Central memory CD8-positive, alpha-beta T cell (primary cell): ENCODE data around the gene ADARB2.

ENCODE experiments used
- ATAC-seq: fragments of 150-1000 bp; cut with Tn5 transposase; replicated peaks from 2 replicates; pipeline ENCODE4 v1.10.0; 2022; ENCODE audit warnings: mild to moderate bottlenecking, moderate FRiP score, moderate number of reproducible peaks; ENCODE audit not compliant: poor library complexity, severe bottlenecking; ENCODE audit errors: extremely low read depth
- DNase-seq, 2 donors: peaks; one replicate each; pipeline ENCODE4 v3.0.0; 2021; ENCODE audit warnings: low spot score in 2 of 2
- H3K27ac Mint-ChIP-seq: one replicate; pipeline ENCODE4 v1.8.0; 2022; ENCODE audit warnings: low read depth, mild to moderate bottlenecking, moderate library complexity, mixed read lengths
- H3K27me3 Mint-ChIP-seq: one replicate; pipeline ENCODE4 v1.8.0; 2022; ENCODE audit warnings: mixed read lengths
- H3K36me3 Mint-ChIP-seq: one replicate; pipeline ENCODE4 v1.8.0; 2022; ENCODE audit warnings: mild to moderate bottlenecking, moderate library complexity, mixed read lengths; ENCODE audit not compliant: insufficient read depth
- H3K4me1 Mint-ChIP-seq: one replicate; pipeline ENCODE4 v1.8.0; 2022; ENCODE audit warnings: mixed read lengths
- H3K4me3 Mint-ChIP-seq: one replicate; pipeline ENCODE4 v1.8.0; 2022; ENCODE audit warnings: mild to moderate bottlenecking, moderate library complexity, mixed read lengths
- H3K9me3 Mint-ChIP-seq: one replicate; pipeline ENCODE4 v1.8.0; 2022; ENCODE audit warnings: mixed read lengths

ADARB2 gene

GRCh38 chr10:1204434-1205326 is 532.6 kb downstream of the ADARB2 start:
- Mint-ChIP-seq H3K4me1 (peaks cover 7% of the 10 kb centered on the region), H3K4me3 (no peak overlapping the region), H3K27ac (no peak overlapping the region), H3K36me3 (peaks cover 4% of the 10 kb centered on the region), H3K9me3 (no peaks in the 10 kb centered on the region), H3K27me3 (no peaks in the 10 kb centered on the region)
- DNase-seq: no peak
- no peak for ATAC-seq

- no peaks in the 10 kb centered on the region for H3K27me3 Mint-ChIP-seq
- no peak overlapping the region for H3K27ac Mint-ChIP-seq
- ATAC-seq (no peak), DNase-seq (no peak)
- no peaks in the 10 kb centered on the region for H3K36me3 Mint-ChIP-seq
- no peaks in the 10 kb centered on the region for H3K9me3 Mint-ChIP-seq
- H3K4me3 Mint-ChIP-seq: no peak overlapping the region
- H3K4me1 Mint-ChIP-seq: no peaks in the 10 kb centered on the region
These were observed 533.6 kb downstream of the ADARB2 start for GRCh38 chr10:1203704-1204103.

GRCh38 chr10:1203216-1203615 is 534.1 kb downstream of the ADARB2 start:
- H3K4me1 Mint-ChIP-seq: no peaks in the 10 kb centered on the region
- H3K9me3 Mint-ChIP-seq: no peaks in the 10 kb centered on the region
- no peaks in the 10 kb centered on the region for H3K36me3 Mint-ChIP-seq
- no peaks in the 10 kb centered on the region for H3K27me3 Mint-ChIP-seq
- DNase-seq (no peak), ATAC-seq (no peak)
- no peak overlapping the region for H3K4me3 Mint-ChIP-seq
- H3K27ac Mint-ChIP-seq: no peak overlapping the region

GRCh38 chr10:1202343-1202742 is 535.0 kb downstream of the ADARB2 start:
- Mint-ChIP-seq H3K4me3 (no peak overlapping the region), H3K4me1 (no peaks in the 10 kb centered on the region), H3K27ac (no peak overlapping the region), H3K9me3 (no peaks in the 10 kb centered on the region), H3K27me3 (no peaks in the 10 kb centered on the region), H3K36me3 (peaks cover 2% of the 10 kb centered on the region)
- ATAC-seq (no peak), DNase-seq (no peak)

- ATAC-seq: no peak
- H3K27me3 Mint-ChIP-seq: no peaks in the 10 kb centered on the region
- no peak for DNase-seq
- peaks cover 2% of the 10 kb centered on the region for H3K36me3 Mint-ChIP-seq
- H3K4me3 Mint-ChIP-seq: no peak overlapping the region
- H3K27ac Mint-ChIP-seq: no peak overlapping the region
- H3K4me1 Mint-ChIP-seq: no peaks in the 10 kb centered on the region
- H3K9me3 Mint-ChIP-seq: no peaks in the 10 kb centered on the region
These were observed 536.2 kb downstream of the ADARB2 start for GRCh38 chr10:1200866-1201807.

- Mint-ChIP-seq H3K27ac (no peak overlapping the region), H3K4me3 (no peak overlapping the region), H3K4me1 (no peaks in the 10 kb centered on the region), H3K36me3 (peaks cover 2% of the 10 kb centered on the region), H3K9me3 (no peaks in the 10 kb centered on the region), H3K27me3 (no peaks in the 10 kb centered on the region)
- DNase-seq (no peak), ATAC-seq (no peak)
These were observed 537.2 kb downstream of the ADARB2 start for GRCh38 chr10:1199897-1200721.

- Mint-ChIP-seq H3K9me3 (no peaks in the 10 kb centered on the region), H3K4me3 (no peak overlapping the region), H3K27me3 (no peaks in the 10 kb centered on the region), H3K4me1 (peaks cover 4% of the 10 kb centered on the region), H3K36me3 (peaks cover 2% of the 10 kb centered on the region), H3K27ac (no peak overlapping the region)
- ATAC-seq (no peak), DNase-seq (no peak)
These were observed 538.0 kb downstream of the ADARB2 start for GRCh38 chr10:1199345-1199673.

- Mint-ChIP-seq H3K27ac (no peak overlapping the region), H3K4me1 (peaks cover 8% of the 10 kb centered on the region), H3K9me3 (no peaks in the 10 kb centered on the region), H3K4me3 (no peak overlapping the region), H3K27me3 (no peaks in the 10 kb centered on the region), H3K36me3 (peaks cover 2% of the 10 kb centered on the region)
- ATAC-seq (no peak), DNase-seq (no peak)
These were observed 538.6 kb downstream of the ADARB2 start for GRCh38 chr10:1198453-1199344.

GRCh38 chr10:1197384-1197783 is 539.9 kb downstream of the ADARB2 start:
- no peak for DNase-seq
- no peak overlapping the region for H3K4me3 Mint-ChIP-seq
- H3K4me1 Mint-ChIP-seq: peaks cover 16% of the 10 kb centered on the region
- no peaks in the 10 kb centered on the region for H3K9me3 Mint-ChIP-seq
- H3K27ac Mint-ChIP-seq: no peak overlapping the region
- ATAC-seq: no peak
- no peaks in the 10 kb centered on the region for H3K27me3 Mint-ChIP-seq
- peaks cover 2% of the 10 kb centered on the region for H3K36me3 Mint-ChIP-seq

GRCh38 chr10:1196656-1197055 is 540.7 kb downstream of the ADARB2 start:
- Mint-ChIP-seq H3K9me3 (no peaks in the 10 kb centered on the region), H3K4me1 (peaks cover 16% of the 10 kb centered on the region), H3K4me3 (no peak overlapping the region), H3K27ac (no peak overlapping the region), H3K36me3 (peaks cover 2% of the 10 kb centered on the region), H3K27me3 (no peaks in the 10 kb centered on the region)
- ATAC-seq (no peak), DNase-seq (no peak)

GRCh38 chr10:1195828-1196227 is 541.5 kb downstream of the ADARB2 start:
- Mint-ChIP-seq H3K27ac (no peak overlapping the region), H3K4me1 (peaks cover 16% of the 10 kb centered on the region)

More at GRCh38 chr10:1195828-1196227, 541.5 kb downstream of the ADARB2 start:
- Mint-ChIP-seq H3K4me3 (no peak overlapping the region), H3K27me3 (no peaks in the 10 kb centered on the region), H3K36me3 (peaks cover 3% of the 10 kb centered on the region), H3K9me3 (no peaks in the 10 kb centered on the region)
- DNase-seq (no peak), ATAC-seq (no peak)
